PC-9 (cell line): Measurements from ENCODE around the gene OR8I2. TPM values are rescaled to one million over a fixed set of nuclear protein-coding genes. Genes with fewer than 3 reads are reported as not detected.

ENCODE experiments used
- BruUV-seq: library from RNA; stranded (reverse); fragments of 400-500 nt; replicated peaks from 2 replicates; lab custom pipeline; 2021; lab: Mats Ljungman, UMichigan
- CTCF ChIA-PET: fragments of 300-600 bp; sonication (Branson Sonifier 250); formaldehyde crosslinking; loops from one replicate; lab custom pipeline; 2022; ENCODE audit warnings: antibody characterized with exemption; lab: Charles Lee
- POLR2A ChIA-PET: fragments of 300-600 bp; sonication (Branson Sonifier 250); formaldehyde crosslinking; loops from one replicate; lab custom pipeline; 2022; ENCODE audit warnings: antibody characterized with exemption; ENCODE audit not compliant: unreplicated experiment; lab: Charles Lee
- DNase-seq, 2 experiments: peaks; one replicate each; pipeline versions ENCODE4 v3.0.0 to v3.0.0-alpha.2; 2015 to 2022; ENCODE audit warnings: mixed read lengths in 1 of 2
- H2AFZ ChIP-seq: fragments of 200-600 bp; sonication (generic); 2 replicates; pipeline ENCODE4 v1.8.1; 2017; ENCODE audit warnings: antibody characterized with exemption
- H3F3A ChIP-seq: fragments of 200-600 bp; sonication (generic); 2 replicates; pipeline ENCODE4 v1.8.1; 2017; ENCODE audit warnings: antibody characterized with exemption, mild to moderate bottlenecking, low read depth; ENCODE audit not compliant: insufficient read depth
- H3K27ac ChIP-seq: fragments of 200-600 bp; sonication (generic); 2 replicates; pipeline ENCODE4 v1.6.1; 2016; ENCODE audit warnings: mixed run types
- H3K27me3 ChIP-seq: fragments of 200-600 bp; sonication (generic); 2 replicates; pipeline ENCODE4 v1.6.1; 2016; ENCODE audit warnings: low read depth, mixed run types; ENCODE audit not compliant: insufficient read depth
- H3K36me3 ChIP-seq: fragments of 200-600 bp; sonication (generic); 2 replicates; pipeline ENCODE4 v1.6.1; 2016; ENCODE audit warnings: low read depth, mixed run types
- H3K4me1 ChIP-seq: fragments of 200-600 bp; sonication (generic); replicated peaks from 2 replicates; pipeline ENCODE4 v1.6.1; 2016; ENCODE audit warnings: mixed run types; ENCODE audit not compliant: insufficient read depth
- H3K4me2 ChIP-seq: fragments of 200-600 bp; sonication (generic); 2 replicates; pipeline ENCODE4 v1.6.1; 2017; ENCODE audit warnings: mixed run types
- H3K4me3 ChIP-seq: fragments of 200-600 bp; sonication (generic); 2 replicates; pipeline ENCODE4 v1.6.1; 2016; ENCODE audit warnings: mixed run types
- H3K79me2 ChIP-seq: fragments of 200-600 bp; sonication (generic); 2 replicates; pipeline ENCODE4 v1.6.1; 2017; ENCODE audit warnings: low read depth, mixed run types
- H3K9me2 ChIP-seq: fragments of 200-600 bp; sonication (generic); 2 replicates; pipeline ENCODE4 v1.8.1; 2017; ENCODE audit warnings: mild to moderate bottlenecking; ENCODE audit not compliant: insufficient read depth
- H3K9me3 ChIP-seq: fragments of 200-600 bp; sonication (generic); 2 replicates; pipeline ENCODE4 v1.8.1; 2016; ENCODE audit warnings: low read depth; ENCODE audit not compliant: insufficient read depth
- H4K20me1 ChIP-seq: fragments of 200-600 bp; sonication (generic); 2 replicates; pipeline ENCODE4 v1.8.1; 2017; ENCODE audit not compliant: insufficient read depth
- EZH2 ChIP-seq: fragments of 200-600 bp; sonication (generic); IDR thresholded peaks from 2 replicates; pipeline ENCODE4 v1.8.0; 2017; ENCODE audit warnings: antibody characterized with exemption, low read depth
- intact Hi-C: fragments of 100-400 bp; cut with micrococcal nuclease; formaldehyde crosslinking; loops from one replicate; pipeline ENCODE4 v1.10.0; 2022; ENCODE audit not compliant: unreplicated experiment
- total RNA-seq: library from RNA; stranded (reverse); gene quantifications from 2 replicates; pipeline ENCODE4 v1.2.3, GENCODE V29; 2021
- TF ChIP-seq, protein P1 (sequence below): fragments of 200-600 bp; sonication (generic); conservative IDR thresholded peaks from 2 replicates; pipeline ENCODE4 v1.6.1; 2017; ENCODE audit warnings: mixed run types, antibody characterized with exemption, mild to moderate bottlenecking, moderate library complexity

Gene OR8I2
- total RNA-seq, 1 experiment from 2014 or later: not detected

DNA sequence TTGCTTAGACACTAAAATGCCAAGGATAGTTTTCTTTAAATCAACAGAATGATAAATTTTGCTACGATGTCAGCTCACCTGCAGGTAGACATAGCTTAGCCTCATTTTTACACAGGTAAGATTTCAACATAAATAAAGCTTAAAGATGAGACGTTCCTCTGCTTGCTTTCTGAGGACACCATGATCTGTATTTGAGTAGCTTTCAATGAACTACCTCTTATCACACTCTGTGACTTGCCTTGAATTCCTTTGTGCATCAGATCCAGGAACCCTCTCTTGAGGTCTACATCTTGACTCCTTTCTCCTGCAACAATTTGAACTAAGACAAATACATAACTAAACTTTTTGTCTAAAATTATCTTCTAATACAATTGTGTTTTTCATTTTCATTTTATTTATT is 26.1 kb upstream of the OR8I2 start:
- BruUV-seq: no TSS peak
- TF ChIP-seq EZH2: no peak
- TF ChIP-seq, protein P1, sequence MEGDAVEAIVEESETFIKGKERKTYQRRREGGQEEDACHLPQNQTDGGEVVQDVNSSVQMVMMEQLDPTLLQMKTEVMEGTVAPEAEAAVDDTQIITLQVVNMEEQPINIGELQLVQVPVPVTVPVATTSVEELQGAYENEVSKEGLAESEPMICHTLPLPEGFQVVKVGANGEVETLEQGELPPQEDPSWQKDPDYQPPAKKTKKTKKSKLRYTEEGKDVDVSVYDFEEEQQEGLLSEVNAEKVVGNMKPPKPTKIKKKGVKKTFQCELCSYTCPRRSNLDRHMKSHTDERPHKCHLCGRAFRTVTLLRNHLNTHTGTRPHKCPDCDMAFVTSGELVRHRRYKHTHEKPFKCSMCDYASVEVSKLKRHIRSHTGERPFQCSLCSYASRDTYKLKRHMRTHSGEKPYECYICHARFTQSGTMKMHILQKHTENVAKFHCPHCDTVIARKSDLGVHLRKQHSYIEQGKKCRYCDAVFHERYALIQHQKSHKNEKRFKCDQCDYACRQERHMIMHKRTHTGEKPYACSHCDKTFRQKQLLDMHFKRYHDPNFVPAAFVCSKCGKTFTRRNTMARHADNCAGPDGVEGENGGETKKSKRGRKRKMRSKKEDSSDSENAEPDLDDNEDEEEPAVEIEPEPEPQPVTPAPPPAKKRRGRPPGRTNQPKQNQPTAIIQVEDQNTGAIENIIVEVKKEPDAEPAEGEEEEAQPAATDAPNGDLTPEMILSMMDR: no peak
- no peak overlapping the region; the same call in 1 of the 2 replicates for H2AFZ ChIP-seq
- no peaks in the 10 kb centered on the region; the same call in 1 of the 2 replicates for H4K20me1 ChIP-seq
- no peaks in the 10 kb centered on the region for H3K4me1 ChIP-seq
- no peaks in the 10 kb centered on the region for H3K36me3 ChIP-seq
- POLR2A ChIA-PET: no interaction called here
- no peaks in the 10 kb centered on the region for H3K79me2 ChIP-seq
- H3K27ac ChIP-seq: no peak overlapping the region
- no peaks in the 10 kb centered on the region for H3K9me3 ChIP-seq
- no peak for DNase-seq
- H3K4me3 ChIP-seq: no peak overlapping the region
- H3K27me3 ChIP-seq: no peaks in the 10 kb centered on the region
- peaks cover under 1% of the 10 kb centered on the region; the same call in 1 of the 2 replicates for H3K9me2 ChIP-seq
- no peak overlapping the region for H3K4me2 ChIP-seq
- CTCF ChIA-PET: no interaction called here
- H3F3A ChIP-seq: no peaks in the 10 kb centered on the region
- intact Hi-C loops: no loop called here

DNA sequence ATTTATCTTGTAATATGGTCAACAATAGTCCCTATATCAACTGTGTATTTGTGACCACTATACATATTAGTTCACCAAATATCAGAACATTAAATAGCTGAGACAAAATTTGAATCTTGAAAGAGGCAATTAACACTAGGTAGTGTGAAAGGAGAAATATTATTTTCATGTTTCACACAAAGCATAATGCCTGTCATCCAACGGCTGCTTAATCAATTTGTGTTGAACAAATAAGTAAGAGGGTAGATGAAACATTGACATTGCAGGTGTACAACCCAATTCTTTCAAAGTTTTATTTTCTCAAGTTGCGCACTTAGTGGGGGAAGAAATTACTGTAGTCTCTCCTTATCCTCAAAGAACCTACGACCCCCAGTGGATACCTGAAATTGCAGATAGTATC is 3.4 kb upstream of the OR8I2 start:
- Histone ChIP-seq H3K79me2 (no peaks in the 10 kb centered on the region), H3K9me2 (no peaks in the 10 kb centered on the region; the same call in 1 of the 2 replicates), H2AFZ (no peak overlapping the region), H3K4me1 (no peaks in the 10 kb centered on the region), H3K9me3 (no peaks in the 10 kb centered on the region), H3K27me3 (no peaks in the 10 kb centered on the region), H3K36me3 (no peaks in the 10 kb centered on the region), H3K4me2 (no peak overlapping the region), H3F3A (no peaks in the 10 kb centered on the region), H4K20me1 (no peaks in the 10 kb centered on the region), H3K27ac (no peak overlapping the region), H3K4me3 (no peak overlapping the region)
- no peak for DNase-seq
- ChIA-PET CTCF (no interaction called here), POLR2A (no interaction called here)
- TF ChIP-seq, protein P1: no peak
- TF ChIP-seq EZH2: no peak
- BruUV-seq: no TSS peak
- intact Hi-C loops: no loop called here

DNA sequence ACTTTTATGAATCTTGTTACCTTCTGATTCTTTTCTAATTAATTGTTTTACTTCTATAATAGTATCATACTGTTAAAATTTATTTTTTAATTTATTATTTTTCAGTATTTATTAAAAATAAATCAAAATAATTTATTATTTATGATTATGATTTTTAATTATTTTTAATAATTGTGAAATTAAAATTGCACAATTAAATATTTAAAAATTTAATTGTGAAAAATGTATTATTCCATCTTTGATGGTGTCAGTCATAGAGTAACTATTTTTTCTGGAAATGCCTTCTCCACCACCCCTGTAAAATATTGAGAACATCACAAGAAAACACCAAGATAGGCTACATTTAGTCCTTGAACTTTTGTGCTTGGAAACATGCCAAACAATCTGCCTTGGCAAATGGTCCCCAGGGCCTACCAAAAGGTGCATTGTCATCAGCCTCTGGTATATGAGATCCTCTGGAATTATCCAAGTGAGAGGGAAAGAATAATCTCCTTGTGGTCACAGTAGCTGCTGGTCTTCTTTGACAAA is 10.2 kb downstream of the OR8I2 start, which contains the start of gene OR8H2:
OR8H2 (plus strand) TSS at position 478 of the 528 bp plus-strand sequence. CDS start 1,356 bp downstream, outside the sequence.
- Histone ChIP-seq H3K27ac (no peak within 1 kb of the TSS), H3K36me3 (no peaks in the 10 kb centered on the region), H3K4me2 (no peak within 1 kb of the TSS), H3K79me2 (no peaks in the 10 kb centered on the region), H3K4me3 (no peak within 1 kb of the TSS), H2AFZ (no peak within 1 kb of the TSS), H3K9me2 (no peaks in the 10 kb centered on the region), H4K20me1 (no peaks in the 10 kb centered on the region), H3F3A (no peaks in the 10 kb centered on the region), H3K9me3 (no peaks in the 10 kb centered on the region), H3K27me3 (peaks cover 4% of the 10 kb centered on the region; the same call in 1 of the 2 replicates), H3K4me1 (no peaks in the 10 kb centered on the region)
- no peak for DNase-seq
- CTCF ChIA-PET: no interaction called here
- no TSS peak for BruUV-seq
- intact Hi-C loops: no loop called here
- POLR2A ChIA-PET: no interaction called here
- no peak for TF ChIP-seq EZH2
- TF ChIP-seq, protein P1: no peak
